K562 (cell line): ENCODE measurements around the gene SLC22A23. TPM values are rescaled to one million over a fixed set of nuclear protein-coding genes. Genes with fewer than 3 reads are reported as not detected.

Experiments
- ATAC-seq: fragments of 200-7000 bp; cut with Tn5 transposase; 3 replicates; pipeline ENCODE4 v1.9.1; 2020; ENCODE audit warnings: moderate library complexity
- BruUV-seq: library from RNA; stranded (reverse); fragments of 400-500 nt; replicated peaks from 2 replicates; lab custom pipeline; 2021; lab: Mats Ljungman, UMichigan
- CTCF ChIA-PET: fragments of 300-600 bp; formaldehyde crosslinking; extraction: SDS; loops from one replicate; lab custom pipeline; 2021; ENCODE audit warnings: low intra/inter-chr PET ratio; lab: Yijun Ruan, JAX
- POLR2A ChIA-PET: fragments of 300-600, 350-650 bp; sonication (Branson Sonifier 250); formaldehyde crosslinking; extraction: SDS; loops from one replicate; lab custom pipeline; 2021; ENCODE audit warnings: antibody characterized with exemption, inconsistent platforms; lab: Yijun Ruan, JAX
- DNase-seq, 4 experiments: peaks; one replicate each; pipeline versions ENCODE4 v3.0.0 to v3.0.0-alpha.2; 2011 to 2018; ENCODE audit warnings: low spot score in 3 of 4, mixed read lengths in 3 of 4; ENCODE audit errors: extremely low read depth in 1 of 4
- FAIRE-seq: peaks from 2 replicates; lab custom pipeline; 2011; peaks lifted over from hg19 to GRCh38; lab: Jason Lieb, UNC
- H2AFZ ChIP-seq: 2 replicates; pipeline ENCODE4 v1.6.0; 2011; ENCODE audit warnings: low read depth, low read length, control low read depth, inconsistent platforms
- H3K27ac ChIP-seq: fragments of 200-600 bp; 3 replicates; pipeline ENCODE4 v1.8.0; 2011; ENCODE audit warnings: low read depth, mild to moderate bottlenecking, control low read depth, inconsistent platforms, low read length, moderate library complexity, mixed read lengths; ENCODE audit errors: extremely low read depth
- H3K27me3 ChIP-seq, 2 experiments: fragments of 300-600 bp in 1 of 2; 2 replicates in 1 of 2; 3 replicates in 1 of 2; pipeline versions ENCODE4 v1.6.0 to v1.8.0; 2011; ENCODE audit warnings: inconsistent platforms in 2 of 2, low read length in 2 of 2, mild to moderate bottlenecking in 1 of 2, mixed read lengths in 1 of 2, moderate library complexity in 1 of 2; ENCODE audit not compliant: control insufficient read depth in 2 of 2, insufficient read depth in 2 of 2
- H3K36me3 ChIP-seq: fragments of 300-600 bp; 3 replicates; pipeline ENCODE4 v1.8.0; 2011; ENCODE audit warnings: mild to moderate bottlenecking, low read length, inconsistent platforms; ENCODE audit not compliant: control insufficient read depth, insufficient read depth
- H3K4me1 ChIP-seq, 2 experiments: fragments of 200-600 bp in 1 of 2; replicated peaks in 1 of 2; 2 replicates in 1 of 2; 3 replicates in 1 of 2; pipeline versions ENCODE4 v1.5.1 to v1.8.0; 2011; ENCODE audit warnings: inconsistent platforms in 2 of 2, low read length in 2 of 2, mild to moderate bottlenecking in 1 of 2, mixed read lengths in 1 of 2, moderate library complexity in 1 of 2; ENCODE audit not compliant: control insufficient read depth in 2 of 2, insufficient read depth in 2 of 2
- H3K4me2 ChIP-seq: 2 replicates; pipeline ENCODE4 v1.6.1; 2011; ENCODE audit warnings: low read length, control low read depth, inconsistent platforms, mixed read lengths; ENCODE audit not compliant: insufficient read depth
- H3K4me3 ChIP-seq: fragments of 200-600 bp; sonication (generic), shearing (Covaris generic); 2 replicates; pipeline ENCODE4 v1.5.1; 2016; ENCODE audit warnings: control low read depth, inconsistent platforms
- H3K79me2 ChIP-seq: fragments of 200-600 bp; 3 replicates; pipeline ENCODE4 v1.8.0; 2011; ENCODE audit warnings: low read length, inconsistent platforms; ENCODE audit not compliant: control insufficient read depth, insufficient read depth
- H3K9ac ChIP-seq, 2 experiments: 2 replicates each; pipeline versions ENCODE4 v1.6.0 to v1.6.1; 2011; ENCODE audit warnings: low read depth in 2 of 2, low read length in 2 of 2, control low read depth in 1 of 2, inconsistent platforms in 1 of 2, mild to moderate bottlenecking in 1 of 2, mixed read lengths in 1 of 2; ENCODE audit not compliant: insufficient read depth in 1 of 2
- H3K9me1 ChIP-seq: one replicate; pipeline ENCODE4 v1.6.0; 2011; ENCODE audit warnings: inconsistent platforms, mild to moderate bottlenecking, low read length, moderate library complexity; ENCODE audit not compliant: control insufficient read depth, insufficient read depth
- H3K9me3 ChIP-seq: replicated peaks from 2 replicates; pipeline ENCODE4 v1.5.1; 2011; ENCODE audit warnings: low read depth, low read length, inconsistent platforms; ENCODE audit not compliant: control insufficient read depth, insufficient read depth
- H4K20me1 ChIP-seq: replicated peaks from 2 replicates; pipeline ENCODE4 v1.6.1; 2011; ENCODE audit warnings: low read length, inconsistent platforms, mixed read lengths; ENCODE audit not compliant: control insufficient read depth, insufficient read depth
- NCOR1 ChIP-seq: fragments of 450-650 bp; IDR thresholded peaks from 2 replicates; pipeline ENCODE4 v1.6.1; 2016; ENCODE audit warnings: mild to moderate bottlenecking, moderate library complexity
- NFE2 ChIP-seq: IDR thresholded peaks from 2 replicates; pipeline ENCODE4 v1.6.1; 2014; ENCODE audit warnings: antibody characterized with exemption, low read depth
- RHOXF2B ChIP-seq: fragments of 250-450 bp; sonication (Bioruptor Pico); conservative IDR thresholded peaks from 2 replicates; pipeline ENCODE4 v1.5.1; 2021
- WGBS: fragments of 100-300 bp; shearing (Covaris generic); methylation state at CpG from one replicate; pipeline ENCODE4 v1.1.6; 2016; ENCODE audit warnings: low coverage, mixed read lengths; ENCODE audit not compliant: insufficient coverage; ENCODE audit errors: missing lambda C conversion rate; 5-methylcytosine and 5-hydroxymethylcytosine counted together
- in situ Hi-C: fragments of 300-500 bp; cut with MboI; formaldehyde crosslinking; loops from 4 replicates; pipeline ENCODE4 v1.15.0; 2018; ENCODE audit warnings: inconsistent platforms, mixed read lengths
- intact Hi-C: fragments of 100-400 bp; cut with micrococcal nuclease; formaldehyde crosslinking; loops from 2 replicates; pipeline ENCODE4 v1.14.2; 2022
- polyA plus RNA-seq, 8 experiments: library from polyadenylated mRNA; depleted of rRNA in 4 of 8; stranded (reverse) in 5 of 8; unstranded in 3 of 8; fragments of >200 nt; fragmentation: Nextera tagmentation in 2 of 8; fragmentation: Illumina TruSeq in 1 of 8; extraction: Ambion mirVana in 2 of 8; extraction: Trizol in 1 of 8; gene quantifications; 2 replicates each; pipeline versions ENCODE4 v1.2.1 to v1.2.3, GENCODE V29; 2011 to 2014; ENCODE audit warnings: inconsistent platforms in 1 of 8, missing spikeins in 1 of 8
- total RNA-seq, 7 experiments: library from RNA; depleted of rRNA in 6 of 7; stranded (reverse); fragments of >200 nt in 6 of 7; fragmentation: Illumina TruSeq in 2 of 7; extraction: Trizol in 2 of 7; gene quantifications; 2 replicates each; pipeline versions ENCODE4 v1.2.1 to v1.2.3, GENCODE V29; 2011 to 2021; ENCODE audit warnings: low replicate concordance in 1 of 7
- TF ChIP-seq, protein P1 (sequence below), 2 experiments: IDR thresholded peaks in 1 of 2; conservative IDR thresholded peaks in 1 of 2; 2 replicates each; pipeline ENCODE4 v1.6.1; 2016; ENCODE audit warnings: low read depth in 2 of 2, mild to moderate bottlenecking in 1 of 2, missing compliant biosample characterization in 1 of 2, missing genetic modification characterization in 1 of 2, moderate library complexity in 1 of 2
- TF ChIP-seq, protein P2 (sequence below): fragments of 250-450 bp; sonication (Bioruptor Pico); IDR thresholded peaks from 2 replicates; pipeline ENCODE4 v1.8.0; 2021; ENCODE audit warnings: moderate library complexity, mild to moderate bottlenecking, inconsistent platforms

The SLC22A23 gene
- total and polyA plus RNA-seq, 9 of the 15 experiments (the other 6 are each of a cell fraction or from before 2014, with no cell fraction given) = 0.30 to 8.7 (median 2.5) TPM

DNA sequence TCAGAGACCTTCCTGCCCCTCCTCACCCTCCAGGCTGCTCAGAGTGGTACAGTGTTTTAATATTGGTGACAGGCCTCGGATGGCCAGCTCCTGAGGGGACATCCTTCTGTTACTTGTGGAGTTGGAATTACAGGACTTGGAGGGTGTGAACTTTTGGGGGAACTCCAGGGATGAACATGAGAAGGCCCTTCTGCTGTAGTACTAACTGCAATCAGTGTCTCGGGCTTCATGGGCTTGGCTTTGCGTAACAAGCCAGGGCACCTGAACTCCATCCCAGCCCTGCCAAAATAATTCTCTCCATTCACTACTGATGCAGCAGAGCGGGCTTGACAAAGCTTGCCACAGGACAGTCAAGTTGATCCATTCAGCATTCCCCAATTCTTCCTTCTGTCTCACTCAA is 28.6 kb downstream of the SLC22A23 start (continued):
- no peak for TF ChIP-seq NCOR1

GRCh38 chr6:3427687-3428085 is 29.2 kb downstream of the SLC22A23 start:
- Histone ChIP-seq H3K4me2 (no peak overlapping the region), H3K9me1 (peaks cover 4% of the 10 kb centered on the region), H3K36me3 (no peaks in the 10 kb centered on the region), H3K27ac (no peak overlapping the region), H2AFZ (no peak overlapping the region), H3K4me1 (peaks cover 2 to 7% of the 10 kb centered on the region in 2 experiments; a peak in 3 of 5 replicates), H3K4me3 (no peak overlapping the region), H3K9ac (peak overlapping the region in 1 of 2 experiments; percentile 62; a peak in 1 of 4 replicates), H4K20me1 (peaks cover 6% of the 10 kb centered on the region; the same call in 1 of the 2 replicates), H3K9me3 (no peaks in the 10 kb centered on the region), H3K27me3 (no peaks in the 10 kb centered on the region), H3K79me2 (no peaks in the 10 kb centered on the region)
- 29% methylated on average over 10 of the region's 10 CpGs for WGBS
- TF ChIP-seq, protein P1, sequence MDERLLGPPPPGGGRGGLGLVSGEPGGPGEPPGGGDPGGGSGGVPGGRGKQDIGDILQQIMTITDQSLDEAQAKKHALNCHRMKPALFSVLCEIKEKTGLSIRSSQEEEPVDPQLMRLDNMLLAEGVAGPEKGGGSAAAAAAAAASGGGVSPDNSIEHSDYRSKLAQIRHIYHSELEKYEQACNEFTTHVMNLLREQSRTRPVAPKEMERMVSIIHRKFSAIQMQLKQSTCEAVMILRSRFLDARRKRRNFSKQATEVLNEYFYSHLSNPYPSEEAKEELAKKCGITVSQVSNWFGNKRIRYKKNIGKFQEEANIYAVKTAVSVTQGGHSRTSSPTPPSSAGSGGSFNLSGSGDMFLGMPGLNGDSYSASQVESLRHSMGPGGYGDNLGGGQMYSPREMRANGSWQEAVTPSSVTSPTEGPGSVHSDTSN (CRISPR knock-in tag; IDR thresholded peaks at IDR 0.05; ENCODE audit: low read depth) = no peak
- TF ChIP-seq, protein P1 (tag; conservative IDR thresholded peaks at IDR 0.05; ENCODE audit: low read depth) = peak; percentile 49; the same call in 1 of the 2 replicates
- TF ChIP-seq RHOXF2B (CRISPR knock-in tag) (no peak), NFE2 (0 out of 2 replicates have a peak, but pooled peaks have one; percentile 15)
- TF ChIP-seq, protein P2, sequence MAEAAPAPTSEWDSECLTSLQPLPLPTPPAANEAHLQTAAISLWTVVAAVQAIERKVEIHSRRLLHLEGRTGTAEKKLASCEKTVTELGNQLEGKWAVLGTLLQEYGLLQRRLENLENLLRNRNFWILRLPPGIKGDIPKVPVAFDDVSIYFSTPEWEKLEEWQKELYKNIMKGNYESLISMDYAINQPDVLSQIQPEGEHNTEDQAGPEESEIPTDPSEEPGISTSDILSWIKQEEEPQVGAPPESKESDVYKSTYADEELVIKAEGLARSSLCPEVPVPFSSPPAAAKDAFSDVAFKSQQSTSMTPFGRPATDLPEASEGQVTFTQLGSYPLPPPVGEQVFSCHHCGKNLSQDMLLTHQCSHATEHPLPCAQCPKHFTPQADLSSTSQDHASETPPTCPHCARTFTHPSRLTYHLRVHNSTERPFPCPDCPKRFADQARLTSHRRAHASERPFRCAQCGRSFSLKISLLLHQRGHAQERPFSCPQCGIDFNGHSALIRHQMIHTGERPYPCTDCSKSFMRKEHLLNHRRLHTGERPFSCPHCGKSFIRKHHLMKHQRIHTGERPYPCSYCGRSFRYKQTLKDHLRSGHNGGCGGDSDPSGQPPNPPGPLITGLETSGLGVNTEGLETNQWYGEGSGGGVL (CRISPR knock-in tag) = no peak
- ATAC-seq (peak; percentile 53), FAIRE-seq (no peak), DNase-seq (no peak)
- in situ Hi-C loops = no loop called here
- ChIA-PET CTCF (no interaction called here), POLR2A (interaction anchor here (0.6 to 1.9 kb wide), 4 partner anchors 8 to 98 kb away, joined by 3 to 13 read pairs (median 4); no protein-coding TSS in a partner anchor)
- BruUV-seq = no TSS peak
- intact Hi-C loops = no loop called here
